DMS 273 treated with DMSO at 0.1 percent for 48 hours (cell line): ENCODE measurements around the gene TLK2.
"Not testable (repeated sequence)": the region's sequence is repeated elsewhere in the genome, so short reads cannot be mapped to it uniquely, and the experiment has no call there.

Experiments used
- DNase-seq: peaks from one replicate; lab custom pipeline; 2025; lab: John Stamatoyannopoulos, UW

The TLK2 gene

DNA sequence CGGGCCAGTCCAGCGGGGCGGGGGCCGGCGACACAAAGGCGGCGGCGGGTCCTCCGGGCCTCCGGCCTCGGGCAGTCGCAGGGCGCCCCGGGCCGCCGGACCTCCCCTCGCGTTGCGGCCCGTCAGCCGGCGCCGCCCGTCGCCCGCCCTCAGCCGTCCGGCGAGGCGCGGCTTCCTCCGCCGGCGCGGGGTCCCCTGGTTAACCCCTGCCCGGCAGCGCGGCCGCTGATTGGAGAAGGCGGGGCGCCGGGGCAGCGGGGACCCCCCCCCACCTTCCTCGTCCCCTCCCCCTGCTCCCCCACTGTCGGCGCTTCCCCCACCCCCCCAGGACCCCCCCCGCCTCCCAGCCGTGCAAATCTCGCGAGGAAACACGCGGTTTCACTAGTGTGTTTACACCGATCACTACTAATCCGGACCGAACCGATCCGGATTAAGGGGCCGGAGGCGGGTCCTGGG lies at the start of gene TLK2:
Gene TLK2 (plus strand): TSS at position 402 of the 456 bp plus-strand sequence. CDS start 2,301 bp downstream, outside the sequence.
- DNase-seq = no peak

DNA sequence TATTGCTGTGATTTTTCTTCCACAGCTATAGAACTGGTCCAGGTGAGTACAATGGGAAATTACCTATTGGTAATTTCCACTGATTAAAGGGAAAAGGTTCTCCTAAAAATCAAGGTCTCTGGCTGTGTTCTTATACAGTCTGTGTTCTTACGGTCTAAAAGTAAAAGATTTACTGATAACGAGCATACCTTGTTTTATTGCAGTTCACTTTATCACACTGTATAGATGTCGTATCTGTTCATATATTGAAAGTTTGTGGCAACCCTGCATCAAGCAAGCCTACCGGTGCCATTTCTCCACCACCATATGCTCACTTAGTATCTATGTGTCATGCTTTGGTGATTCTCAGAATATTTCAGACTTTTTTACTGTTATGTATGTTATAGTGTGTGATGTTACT lies 43.4 kb upstream of the TLK2 start:
- not testable (repeated sequence) for DNase-seq

DNA sequence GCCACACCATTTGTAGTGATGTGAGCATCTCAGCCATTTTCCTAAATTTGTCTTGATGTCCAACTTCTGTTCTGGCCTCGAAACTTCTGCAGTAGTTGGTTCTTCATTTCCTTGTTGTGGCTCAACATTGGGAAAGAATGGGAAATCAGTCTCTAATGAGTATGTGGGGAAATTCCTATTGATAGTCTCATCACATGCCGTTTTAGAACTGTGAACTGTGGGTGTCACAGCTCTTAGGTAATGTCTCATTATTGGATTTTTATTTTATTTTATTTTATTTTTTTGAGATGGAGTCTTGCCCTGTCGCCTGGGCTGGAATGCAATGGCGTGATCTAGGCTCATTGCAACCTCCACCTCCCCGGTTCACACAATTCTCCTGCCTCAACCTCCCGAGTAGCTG lies 37.4 kb upstream of the TLK2 start:
- not testable (repeated sequence) for DNase-seq

DNA sequence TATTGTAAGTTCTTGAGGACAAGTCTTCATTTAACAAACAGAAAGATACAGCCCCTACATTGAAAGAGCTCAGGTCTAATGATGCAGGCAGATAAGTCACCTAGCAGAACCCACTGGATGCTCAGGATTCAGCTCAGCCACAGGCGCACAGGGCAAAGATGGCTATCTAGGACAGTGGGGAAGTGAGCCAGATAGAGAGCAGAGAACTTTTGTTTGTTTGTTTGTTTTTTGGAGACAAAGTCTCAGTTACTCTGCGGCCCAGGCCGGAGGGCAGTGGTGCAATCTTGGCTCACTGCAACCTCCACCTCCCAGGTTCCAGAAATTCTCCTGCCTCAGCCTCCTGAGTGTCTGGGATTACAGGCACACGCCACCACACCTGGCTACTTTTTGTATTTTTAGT lies 34.6 kb upstream of the TLK2 start:
- no peak for DNase-seq

DNA sequence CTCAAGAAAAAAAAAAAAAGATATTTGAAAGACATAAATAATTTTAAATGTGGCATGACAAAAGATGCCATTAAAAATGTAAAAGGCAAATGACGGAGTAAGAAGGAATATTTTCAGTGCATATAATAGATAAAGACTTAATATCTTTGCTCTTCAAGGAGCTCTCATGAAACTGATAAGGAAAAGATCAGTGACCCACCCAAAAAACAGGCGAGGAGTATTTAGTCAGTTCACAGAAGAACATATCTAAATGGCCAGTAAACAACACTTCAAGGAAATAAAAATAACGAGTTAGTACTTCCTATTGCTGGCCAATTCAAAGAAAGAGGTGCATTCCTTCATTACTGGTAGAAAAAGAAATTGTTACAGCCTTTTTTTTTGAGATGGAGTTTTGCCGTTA lies 32.8 kb upstream of the TLK2 start:
- DNase-seq = not testable (repeated sequence)

DNA sequence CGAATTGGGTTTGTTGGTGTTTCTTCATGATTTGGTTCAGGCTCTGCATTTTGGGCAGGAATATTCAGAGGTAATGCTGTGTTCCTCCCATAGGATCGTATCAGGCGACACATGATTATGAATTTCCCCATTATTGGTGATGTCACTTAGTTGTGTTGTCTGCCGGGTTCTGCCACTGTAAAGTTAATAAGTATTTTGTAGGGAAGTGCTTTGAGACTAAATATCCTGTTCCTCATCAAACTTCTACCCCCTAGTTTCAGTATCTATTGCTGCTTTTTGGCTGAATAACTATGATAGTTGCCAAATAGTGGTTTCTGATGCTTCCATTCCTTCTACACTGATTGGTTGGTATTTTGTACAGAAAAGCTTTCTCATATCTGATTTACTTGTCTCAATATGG lies 26.4 kb upstream of the TLK2 start:
- DNase-seq = not testable (repeated sequence)

DNA sequence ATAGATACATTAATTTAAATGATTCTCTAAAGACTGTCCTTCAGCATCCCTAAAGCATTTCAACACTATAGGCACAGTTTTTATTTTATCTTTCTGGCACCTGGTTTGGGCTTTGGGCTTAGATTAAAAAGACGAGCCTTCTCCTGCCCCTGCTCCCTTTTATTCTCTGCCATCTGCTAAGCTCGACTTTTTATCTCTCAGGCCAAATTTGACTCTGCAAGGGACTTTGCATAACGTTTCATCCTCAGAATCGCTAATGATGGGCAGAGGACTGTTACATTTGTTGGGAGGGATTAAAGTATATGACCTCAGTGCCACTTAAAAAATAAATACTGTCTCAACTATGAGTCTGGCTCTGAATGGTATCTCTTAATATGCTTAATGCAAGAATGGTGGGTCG lies 25.6 kb upstream of the TLK2 start:
- not testable (repeated sequence) for DNase-seq

DNA sequence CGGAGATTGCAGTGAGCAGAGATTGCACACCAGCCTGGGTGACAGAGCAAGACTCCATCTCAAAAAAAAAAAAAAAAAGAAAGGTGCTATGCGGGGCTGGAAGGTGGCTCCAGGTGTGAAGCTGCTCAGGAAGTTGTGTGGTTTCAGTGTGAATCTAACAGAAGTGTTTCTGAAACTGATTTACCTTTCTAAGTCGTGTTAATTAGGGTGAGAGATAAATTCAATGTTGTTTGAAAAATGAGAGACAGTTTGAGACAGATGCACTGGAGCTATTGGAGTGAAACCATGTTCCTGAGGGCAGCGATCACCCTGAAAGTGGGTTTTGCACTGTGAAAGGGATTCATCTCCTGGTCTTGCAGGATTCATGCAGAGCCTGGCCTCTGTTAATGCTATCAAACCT lies 25.0 kb upstream of the TLK2 start:
- not testable (repeated sequence) for DNase-seq

DNA sequence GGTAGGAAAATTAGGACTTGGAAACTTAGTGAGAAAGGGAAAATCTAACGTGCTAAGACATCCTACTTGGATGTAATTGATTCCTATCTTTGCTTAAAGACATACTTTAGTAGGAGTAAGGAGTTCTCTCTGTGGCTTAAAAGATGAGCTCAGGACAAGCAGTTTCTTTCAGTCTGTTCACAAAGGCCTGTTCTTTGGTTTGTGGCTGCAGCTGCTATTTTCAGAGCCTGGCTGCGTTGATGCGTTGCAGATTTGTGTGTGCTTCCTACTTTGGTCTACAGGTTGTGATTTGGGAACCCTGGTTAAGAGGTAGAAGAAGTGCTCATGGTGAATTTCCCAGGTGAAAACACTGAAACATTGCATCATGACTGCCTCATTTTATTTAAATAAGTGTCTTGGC lies 24.5 kb upstream of the TLK2 start:
- not testable (repeated sequence) for DNase-seq

DNA sequence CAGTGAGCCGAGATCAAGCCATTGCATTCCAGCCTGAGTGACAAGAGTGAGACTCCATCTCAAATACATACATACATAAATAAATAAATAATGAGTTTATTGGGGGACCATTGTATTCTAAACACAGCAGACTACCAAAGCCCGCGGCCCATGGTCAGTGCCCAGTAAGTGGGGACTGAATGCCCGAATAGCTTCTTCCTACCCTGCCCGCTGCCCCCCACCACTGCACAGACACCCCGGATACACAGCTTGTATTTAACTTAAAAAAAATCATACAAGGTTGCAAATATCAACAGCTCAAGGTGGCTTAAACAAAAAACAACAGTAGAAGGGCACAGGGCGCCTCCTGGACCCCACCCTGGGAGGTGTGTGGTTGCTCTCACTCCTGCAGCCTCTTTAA lies 22.6 kb upstream of the TLK2 start:
- DNase-seq = no peak

DNA sequence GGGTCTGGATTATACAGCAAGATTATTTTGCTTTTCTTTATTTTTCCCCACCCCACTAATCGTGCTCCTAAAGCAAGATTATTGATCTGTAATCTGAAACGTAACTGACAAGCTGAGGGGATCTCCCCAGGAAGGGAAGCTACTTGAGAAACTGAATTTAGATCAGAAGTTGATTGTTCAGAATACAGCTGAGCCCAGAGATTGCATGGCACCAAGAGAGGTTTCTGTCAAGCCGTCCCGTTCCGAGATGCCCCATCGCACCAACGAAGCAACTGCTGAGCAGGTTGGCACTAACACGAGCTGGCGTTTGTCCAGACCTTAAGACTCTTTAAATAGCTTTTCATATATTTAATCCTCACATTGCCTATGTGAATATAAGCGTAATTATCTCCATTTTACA lies 20.1 kb upstream of the TLK2 start:
- not testable (repeated sequence) for DNase-seq

DNA sequence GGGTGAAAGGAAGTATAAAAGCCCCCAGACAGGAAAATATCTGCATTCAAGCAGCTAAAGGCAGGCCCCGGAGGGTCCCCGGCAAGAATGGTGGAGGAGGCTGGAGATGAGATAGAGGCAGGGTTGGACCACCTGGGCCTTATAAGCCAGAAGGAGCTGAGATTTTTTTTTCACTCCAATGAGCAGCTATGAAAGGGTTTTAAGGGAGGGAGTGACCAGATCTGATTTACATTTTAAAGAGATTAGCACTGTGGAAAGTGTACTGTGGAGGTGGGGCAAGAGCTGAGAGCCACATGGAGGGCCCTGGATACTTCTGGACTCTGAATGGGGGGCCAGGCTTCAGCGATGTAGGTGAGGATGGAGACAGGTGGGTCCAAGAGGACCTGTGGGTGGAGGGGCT lies 14.2 kb upstream of the TLK2 start:
- DNase-seq = not testable (repeated sequence)

DNA sequence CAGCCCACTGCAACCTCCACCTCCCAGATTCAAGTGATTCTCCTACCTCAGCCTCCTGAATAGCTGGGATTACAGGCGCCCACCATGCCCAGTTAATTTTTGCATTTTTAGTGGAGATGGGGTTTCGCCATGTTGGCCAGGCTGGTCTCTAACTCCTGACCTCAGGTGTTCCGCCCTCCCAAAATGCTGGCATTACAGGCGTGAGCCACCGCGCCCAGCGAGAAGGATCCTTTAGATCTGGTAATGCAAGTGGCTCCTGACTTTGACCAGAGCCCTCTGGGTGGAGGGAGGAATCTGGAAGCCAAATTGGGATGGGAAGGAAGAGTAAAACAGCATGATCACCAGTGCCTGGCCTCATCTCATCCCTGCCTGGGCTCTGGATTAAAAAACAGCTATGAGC lies 13.4 kb upstream of the TLK2 start:
- not testable (repeated sequence) for DNase-seq

DNA sequence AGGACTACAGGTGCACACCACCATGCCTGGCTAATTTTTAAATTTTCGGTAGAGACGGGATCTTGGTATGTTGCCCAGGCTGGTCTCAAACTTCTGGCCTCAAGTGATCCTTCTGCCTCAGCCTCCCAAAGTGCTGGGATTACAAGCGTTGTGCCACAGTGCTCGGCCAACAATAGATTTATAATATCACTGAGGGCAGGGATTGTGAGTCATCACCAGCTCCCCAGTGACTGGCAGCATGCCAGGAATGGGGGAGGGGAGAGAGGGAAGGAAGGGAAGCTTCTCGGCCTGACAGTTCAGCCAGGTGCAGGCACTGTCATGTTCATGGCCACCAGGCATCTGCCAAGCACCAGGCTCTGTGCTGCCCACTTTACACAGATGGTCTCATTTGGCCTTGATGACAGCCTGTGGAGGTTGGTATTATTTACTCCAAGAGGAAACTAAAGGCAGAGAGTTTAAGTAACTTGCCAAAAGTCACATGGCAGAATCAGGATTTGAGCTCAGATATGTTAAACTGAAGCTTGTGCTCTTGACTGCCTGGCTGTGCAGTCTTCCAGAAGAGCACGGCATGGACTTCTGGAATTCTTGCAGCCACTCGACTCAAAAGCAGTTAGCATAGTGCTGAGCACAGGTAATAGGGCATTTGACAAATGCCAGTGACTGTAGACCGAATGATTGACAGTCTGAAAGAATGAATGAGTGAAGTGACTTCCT lies 7.8 kb upstream of the TLK2 start:
- DNase-seq = peak; percentile 26

DNA sequence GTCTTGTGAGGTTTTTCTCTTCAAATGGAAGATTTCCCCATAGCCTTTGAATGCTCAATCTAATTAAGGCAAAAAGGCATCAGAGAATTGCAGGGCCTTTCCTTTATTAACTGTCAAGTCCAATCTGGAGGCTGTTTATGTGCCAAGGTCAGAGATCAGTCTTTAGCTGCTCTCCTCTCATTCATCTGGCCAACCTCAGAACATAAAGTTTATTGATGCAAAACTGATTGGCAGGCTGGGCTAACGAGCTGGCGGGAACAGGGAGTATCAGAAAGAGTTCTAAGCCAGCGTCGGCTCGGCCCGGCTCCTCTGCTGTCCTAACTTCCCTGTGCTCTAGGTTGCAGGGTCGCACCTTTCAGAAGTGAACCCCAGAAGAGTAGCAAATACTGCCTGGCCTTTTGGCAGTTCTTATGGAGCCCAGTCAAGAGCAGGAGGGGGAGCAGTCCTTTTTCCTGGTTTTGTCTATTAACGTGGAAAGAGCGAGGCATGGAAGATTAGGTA lies 7.2 kb upstream of the TLK2 start:
- DNase-seq = not testable (repeated sequence)

DNA sequence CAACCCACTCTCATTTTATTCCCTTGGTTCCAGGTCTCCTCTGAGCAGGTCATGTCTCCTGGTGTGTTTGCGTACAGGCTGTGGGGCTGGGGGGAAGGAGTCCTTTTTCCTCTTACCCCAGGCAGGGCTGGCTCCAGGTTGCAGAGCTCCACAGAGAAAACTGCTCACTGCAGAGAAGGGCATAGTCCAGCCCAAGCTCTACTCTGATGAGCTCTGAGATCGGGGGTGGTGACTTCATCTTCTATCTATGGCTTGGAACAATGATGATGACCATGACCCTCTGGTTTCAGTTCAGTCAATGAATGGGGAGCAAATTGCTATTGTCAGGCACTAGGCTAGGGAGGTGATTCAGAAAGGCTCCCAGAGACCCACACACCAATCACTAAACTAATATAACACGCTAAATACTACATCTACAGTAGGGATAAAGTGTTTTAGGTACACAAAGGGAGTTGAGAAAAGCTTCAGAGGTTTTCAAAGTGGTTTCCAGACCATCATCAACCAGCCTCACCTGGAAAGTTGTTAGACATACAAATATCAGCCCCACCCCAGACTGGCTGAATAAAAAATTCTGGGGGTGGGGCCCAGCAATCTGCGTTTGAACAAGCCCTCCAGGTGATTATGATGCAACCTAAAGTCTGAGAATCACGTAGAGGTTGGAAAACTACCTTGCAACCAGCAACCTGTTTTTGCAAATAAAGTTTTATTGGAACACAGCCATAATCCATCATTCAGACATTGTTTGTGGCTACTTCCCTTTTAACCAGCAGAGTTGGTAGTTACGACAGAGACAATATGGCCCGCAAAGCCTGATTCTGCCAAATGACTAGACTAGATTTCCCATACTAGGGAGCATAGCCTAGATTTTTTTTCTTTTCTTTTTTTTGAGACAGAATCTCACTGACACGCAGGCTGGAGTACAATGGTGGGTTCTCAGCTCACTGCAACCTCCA lies 5.3 kb upstream of the TLK2 start:
- not testable (repeated sequence) for DNase-seq

DNA sequence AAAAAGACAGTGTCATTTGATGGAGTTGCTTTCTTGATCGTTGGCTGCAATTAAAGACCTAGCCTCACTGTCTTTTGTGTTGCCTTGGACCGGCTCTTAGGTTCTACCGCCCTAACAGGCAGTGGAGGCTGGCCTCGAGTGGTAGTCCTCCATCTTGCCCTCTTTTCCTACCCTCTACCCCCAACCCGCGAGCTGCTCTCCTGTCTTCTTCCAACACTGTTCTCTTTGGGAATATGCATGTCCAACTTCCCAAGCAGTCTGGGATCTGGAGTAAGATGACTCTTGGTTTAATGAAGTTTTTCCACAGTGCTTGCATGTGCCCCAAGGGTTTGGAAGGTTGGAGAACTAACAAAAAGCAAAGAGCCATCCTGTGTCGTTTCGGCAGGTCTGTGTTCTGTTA lies 1.5 kb upstream of the TLK2 start:
- DNase-seq = not testable (repeated sequence)

DNA sequence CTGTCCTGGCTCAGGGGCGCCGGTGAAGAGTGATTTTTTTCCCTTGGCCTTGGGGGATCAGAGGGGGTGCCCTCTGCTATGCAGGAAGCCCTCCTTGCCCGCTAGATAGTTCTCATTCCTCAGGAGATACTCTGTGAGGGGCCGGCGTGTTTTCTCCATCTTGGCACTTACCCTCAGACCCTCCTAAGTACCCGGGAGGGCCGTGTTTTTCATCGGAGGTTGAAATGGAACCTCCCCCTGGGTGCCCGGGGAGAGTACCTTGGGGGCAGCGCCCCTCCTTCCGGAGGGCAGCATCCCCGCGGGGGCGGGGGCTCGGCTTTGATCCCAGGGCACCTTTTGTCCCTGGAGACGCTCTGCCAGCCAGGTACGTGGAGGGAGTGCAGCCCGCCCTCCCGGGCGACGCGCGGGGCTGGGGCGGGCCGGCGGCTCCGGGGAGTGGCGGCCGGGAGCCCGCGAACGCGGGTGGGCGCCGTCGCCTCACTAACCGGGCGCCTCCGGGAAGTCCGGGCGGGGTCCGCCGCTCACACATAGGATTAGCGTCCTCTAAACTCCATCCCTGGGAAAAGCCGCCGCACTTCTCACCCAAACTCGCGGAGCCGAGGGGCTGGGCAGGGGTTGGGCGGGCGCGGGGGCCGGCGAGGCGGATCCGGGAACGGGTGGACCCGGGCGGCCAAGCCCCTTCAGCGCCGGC lies 762 bp upstream of the TLK2 start:
- not testable (repeated sequence) for DNase-seq

DNA sequence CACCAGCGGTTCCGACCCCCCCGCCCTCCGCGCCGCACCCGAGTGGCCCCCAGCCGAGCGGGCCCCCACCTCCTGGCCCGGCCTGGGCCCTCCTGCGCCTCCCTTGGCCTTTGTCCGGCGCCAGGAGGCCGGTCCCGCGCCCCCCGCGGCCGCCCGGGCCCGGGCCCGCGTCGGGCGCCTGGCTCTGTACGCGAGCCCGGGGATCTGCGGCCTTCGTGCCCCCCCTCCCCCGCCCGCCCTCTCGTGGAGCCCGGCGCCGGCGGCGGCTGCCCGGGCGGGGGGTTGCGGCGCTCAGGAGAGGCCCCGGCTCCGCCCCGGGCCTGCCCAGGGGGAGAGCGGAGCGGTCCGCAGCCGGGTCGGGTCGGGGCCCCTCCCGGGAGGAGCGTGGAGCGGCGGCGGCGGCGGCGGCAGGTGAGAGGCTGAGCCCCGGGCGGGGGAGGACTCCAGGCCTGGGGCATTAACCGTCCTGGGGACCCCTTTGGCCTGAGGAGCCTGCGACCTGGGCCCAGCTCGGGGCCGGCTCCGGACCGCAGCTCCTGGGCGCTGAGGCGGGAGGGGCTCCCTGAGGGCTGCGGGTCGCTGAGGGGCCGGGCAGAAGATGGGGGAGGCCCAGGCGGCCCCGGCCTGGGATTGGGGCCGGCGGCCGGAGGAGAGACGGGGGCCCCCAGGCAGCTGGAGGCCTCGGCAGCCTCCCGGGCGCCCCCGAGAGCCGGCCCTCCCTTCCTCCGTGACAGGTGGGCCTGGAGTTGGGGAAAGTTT lies 434 bp downstream of the TLK2 start:
- DNase-seq = not testable (repeated sequence)

DNA sequence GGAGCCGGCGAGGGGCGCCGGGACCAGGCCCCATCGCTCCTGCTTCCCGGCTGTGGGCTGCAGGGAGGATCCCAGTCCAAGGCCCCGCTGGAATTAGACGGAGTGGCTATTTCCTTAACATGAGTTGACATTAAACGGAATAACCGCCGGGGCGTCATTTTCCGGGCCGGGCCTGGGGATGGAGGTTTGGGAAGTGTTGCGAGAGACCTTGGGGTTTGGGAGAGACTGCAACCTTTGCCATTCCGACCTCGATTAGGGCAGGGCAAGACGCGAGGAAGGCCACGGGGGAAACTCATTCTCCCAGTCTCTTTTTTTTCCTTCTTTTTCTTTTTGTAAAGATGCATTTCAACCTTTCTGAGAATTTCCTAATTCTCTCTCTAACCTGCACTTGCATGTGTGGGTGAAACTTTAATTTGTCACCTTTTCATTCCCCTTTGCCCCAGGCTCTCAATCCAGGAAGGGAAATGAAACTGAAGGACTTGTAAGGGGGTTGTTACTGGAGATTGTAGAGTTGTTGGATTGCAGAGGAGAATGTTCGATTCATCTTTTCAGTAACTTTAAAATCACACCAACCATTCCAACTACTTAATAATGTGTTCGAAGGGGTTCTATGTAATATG lies 1.1 kb downstream of the TLK2 start:
- not testable (repeated sequence) for DNase-seq

DNA sequence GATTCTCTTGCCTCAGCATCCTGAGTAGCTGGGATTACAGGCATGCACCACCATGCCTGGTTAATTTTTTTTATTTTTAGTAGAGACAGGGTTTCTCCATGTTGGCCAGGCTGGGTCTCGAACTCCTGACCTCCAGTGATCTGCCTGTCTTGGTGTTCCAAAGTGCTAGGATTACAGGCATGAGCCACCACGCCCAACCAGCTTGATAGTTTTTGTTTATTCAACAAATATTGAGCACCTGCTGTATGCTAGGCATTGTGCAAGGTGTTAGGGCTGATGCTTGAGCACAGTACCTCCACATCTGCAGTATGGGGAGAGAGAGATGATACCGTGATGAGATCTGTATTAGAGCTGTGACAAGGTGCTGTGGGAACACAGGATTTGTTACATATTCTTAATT lies 3.9 kb downstream of the TLK2 start:
- DNase-seq = not testable (repeated sequence)
